ENCODE data around the gene CNTNAP5.

- TF ChIP-seq CTCF (IDR thresholded peaks at IDR 0.05) (no peak), POLR2A (IDR thresholded peaks at IDR 0.05) (no peak)
These were observed 23.2 kb upstream of the CNTNAP5 start for GRCh38 chr2:124001696-124002430.
